DND-41 (cell line): Measurements from ENCODE around the gene NRROS.

Source experiments
- CTCF ChIP-seq: IDR thresholded peaks from 2 replicates; pipeline ENCODE4 v1.5.1; 2012; ENCODE audit warnings: borderline replicate concordance, low read length, moderate library complexity, mild to moderate bottlenecking; ENCODE audit not compliant: poor library complexity, severe bottlenecking; ENCODE audit errors: extremely low read depth
- EZH2 ChIP-seq: IDR thresholded peaks from 3 replicates; pipeline ENCODE4 v1.6.1; 2012; ENCODE audit warnings: borderline replicate concordance, low read depth, mild to moderate bottlenecking, moderate library complexity, low read length, inconsistent platforms; ENCODE audit not compliant: severe bottlenecking

GRCh38 chr3:196673632-196674031, 34.1 kb downstream of the NRROS start:
- no peak for TF ChIP-seq CTCF
- no peak for TF ChIP-seq EZH2
